Superior temporal gyrus (tissue), 1 donor: ENCODE results near the gene DALRD3.
A peak's percentile ranks its signal among the peaks of the same experiment; 100 is the strongest.
"Not testable (repeated sequence)": the region's sequence is repeated elsewhere in the genome, so short reads cannot be mapped to it uniquely, and the experiment has no call there.

Experiments used
- DNase-seq: peaks from one replicate; pipeline ENCODE4 v3.0.0-alpha.2; 2016; ENCODE audit errors: extremely low spot score

Gene DALRD3

GRCh38 chr3:49021813-49022687, 3.7 kb upstream of the DALRD3 start, which contains the start of gene NDUFAF3:
Gene NDUFAF3 (plus strand): TSS chr3:49022121. CDS start chr3:49022145, 24 bp downstream.
- peak; percentile 89 for DNase-seq

GRCh38 chr3:49021213-49021812, 2.9 kb upstream of the DALRD3 start:
- peak; percentile 98 for DNase-seq

- DNase-seq: no peak
These were observed 2.2 kb upstream of the DALRD3 start for GRCh38 chr3:49020330-49021212.

GRCh38 chr3:49019941-49020329, 1.6 kb upstream of the DALRD3 start:
- DNase-seq: no peak

GRCh38 chr3:49018707-49019006, 277 bp upstream of the DALRD3 start:
- DNase-seq: no peak

GRCh38 chr3:49017229-49017970, 980 bp downstream of the DALRD3 start:
- no peak for DNase-seq

GRCh38 chr3:49016414-49017228, 1.8 kb downstream of the DALRD3 start:
- DNase-seq: no peak

- DNase-seq: no peak
These were observed 2.6 kb downstream of the DALRD3 start for GRCh38 chr3:49015765-49016164.

GRCh38 chr3:49015072-49015471, 3.3 kb downstream of the DALRD3 start:
- no peak for DNase-seq

- no peak for DNase-seq
These were observed 4.4 kb downstream of the DALRD3 start for GRCh38 chr3:49013738-49014660.

- DNase-seq: no peak
These were observed 5.2 kb downstream of the DALRD3 start for GRCh38 chr3:49013113-49013737.

- DNase-seq: no peak
These were observed 5.9 kb downstream of the DALRD3 start for GRCh38 chr3:49012441-49013017.

- DNase-seq: no peak
These were observed 9.0 kb downstream of the DALRD3 start for GRCh38 chr3:49009396-49009795.

GRCh38 chr3:49008627-49009026, 9.8 kb downstream of the DALRD3 start:
- not testable (repeated sequence) for DNase-seq

- DNase-seq: peak; percentile 32
These were observed 10.4 kb downstream of the DALRD3 start for GRCh38 chr3:49007771-49008528.

- peak; percentile 96 for DNase-seq
These were observed 11.2 kb downstream of the DALRD3 start, which contains the start of gene WDR6 for GRCh38 chr3:49007068-49007770. Gene WDR6 (plus strand): TSS chr3:49007391. CDS start chr3:49007432, 41 bp downstream.

GRCh38 chr3:49006408-49007067, 11.8 kb downstream of the DALRD3 start:
- DNase-seq: peak; percentile 33
